Gastrocnemius medialis (tissue), 4 donors: ENCODE measurements around the gene LIAS.

ENCODE experiments used
- CTCF ChIP-seq, 5 experiments: fragments of 450-650 bp in 3 of 5; fragments of 200-600 bp in 2 of 5; sonication (generic) in 2 of 5; IDR thresholded peaks in 4 of 5; conservative IDR thresholded peaks in 1 of 5; 1 replicate in 4 of 5; 2 replicates in 1 of 5; pipeline ENCODE4 v1.5.1; 2016 to 2019; ENCODE audit warnings: antibody characterized with exemption in 5 of 5, mild to moderate bottlenecking in 3 of 5, moderate library complexity in 3 of 5
- POLR2A ChIP-seq, 2 donors: fragments of 450-650 bp; IDR thresholded peaks; one replicate each; pipeline ENCODE4 v1.6.1; 2017; ENCODE audit warnings: antibody characterized with exemption in 2 of 2, mild to moderate bottlenecking in 2 of 2, moderate library complexity in 2 of 2

- TF ChIP-seq CTCF (IDR thresholded peaks at IDR 0.05 in 4 of 5, conservative IDR thresholded peaks at IDR 0.05 in 1 of 5) (no peak), POLR2A (IDR thresholded peaks at IDR 0.05) (no peak)
Measured at GRCh38 chr4:39415678-39416283, 43.1 kb upstream of the LIAS start.
